ENCODE measurements around the gene MTAP.

MTAP gene

GRCh38 chr9:21969011-21969940, 166.8 kb downstream of the MTAP start:
- no peak for DNase-seq (ENCODE audit: low read depth in 2 of 2, low spot score in 1 of 2)

DNA sequence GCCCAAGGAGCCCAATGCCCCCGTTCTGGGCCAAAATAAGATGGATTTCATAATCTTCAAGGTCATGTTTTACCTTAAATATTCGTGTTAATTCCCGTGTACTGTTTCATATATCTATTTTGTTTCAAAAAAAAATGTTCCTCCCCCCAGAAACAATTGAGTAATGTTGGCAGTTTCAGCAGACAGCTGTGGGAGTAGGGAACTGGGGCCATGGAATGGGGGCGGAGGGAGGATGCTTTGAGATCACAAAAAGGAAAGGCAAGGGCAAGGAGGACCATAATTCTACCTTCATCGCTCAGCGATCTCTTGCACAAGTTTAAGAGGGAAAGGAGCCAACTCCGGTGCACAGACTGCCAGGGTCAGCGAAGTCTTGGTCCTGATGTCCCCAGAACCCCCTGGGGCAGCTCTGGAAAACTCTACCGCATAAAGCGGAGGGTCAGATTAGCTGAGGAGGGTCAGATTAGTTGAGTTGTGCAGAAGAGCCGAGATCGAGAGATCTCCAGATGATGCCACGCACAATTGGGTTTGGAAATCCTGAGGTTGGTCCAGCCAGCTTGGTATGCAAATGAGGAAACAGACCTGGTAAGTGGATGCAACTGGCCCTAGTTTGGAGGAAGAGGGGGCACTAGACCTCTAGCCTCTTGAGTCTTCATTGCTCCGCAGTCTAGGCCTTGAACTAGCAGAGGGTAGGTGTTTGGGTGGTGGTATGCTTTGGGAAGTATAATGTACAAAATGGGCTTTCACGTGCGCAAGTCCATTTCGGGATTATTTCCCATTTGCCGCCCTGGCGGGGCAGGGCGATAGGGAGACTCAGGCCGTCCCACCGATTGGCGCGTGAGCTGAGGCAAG, 167.7 kb downstream of the MTAP start:
- no peak for DNase-seq (ENCODE audit: low read depth in 2 of 2, low spot score in 1 of 2)

DNA sequence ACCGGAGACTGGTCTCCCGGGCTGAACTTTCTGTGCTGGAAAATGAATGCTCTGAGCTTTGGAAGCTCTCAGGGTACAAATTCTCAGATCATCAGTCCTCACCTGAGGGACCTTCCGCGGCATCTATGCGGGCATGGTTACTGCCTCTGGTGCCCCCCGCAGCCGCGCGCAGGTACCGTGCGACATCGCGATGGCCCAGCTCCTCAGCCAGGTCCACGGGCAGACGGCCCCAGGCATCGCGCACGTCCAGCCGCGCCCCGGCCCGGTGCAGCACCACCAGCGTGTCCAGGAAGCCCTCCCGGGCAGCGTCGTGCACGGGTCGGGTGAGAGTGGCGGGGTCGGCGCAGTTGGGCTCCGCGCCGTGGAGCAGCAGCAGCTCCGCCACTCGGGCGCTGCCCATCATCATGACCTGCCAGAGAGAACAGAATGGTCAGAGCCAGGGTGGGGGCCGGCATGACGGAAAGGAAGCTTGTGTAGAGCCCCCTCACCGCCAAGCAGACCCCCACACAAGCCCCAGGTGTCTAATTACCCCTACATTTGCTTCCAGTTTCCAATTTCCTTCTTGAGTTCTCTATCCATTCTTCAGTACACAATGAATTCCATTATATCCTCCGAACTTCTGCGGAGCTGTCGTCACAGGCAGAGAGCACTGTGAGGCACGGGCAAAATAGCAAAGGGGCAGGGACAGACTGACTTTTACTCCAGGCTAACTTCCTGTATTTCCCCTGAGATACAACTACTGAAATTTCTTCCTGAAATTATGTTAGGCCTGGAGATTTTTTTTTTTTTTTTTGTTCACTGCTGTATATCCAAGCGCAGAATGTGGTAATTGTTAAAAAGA, 168.6 kb downstream of the MTAP start:
- DNase-seq (ENCODE audit: low read depth in 2 of 2, low spot score in 1 of 2), result no peak

DNA sequence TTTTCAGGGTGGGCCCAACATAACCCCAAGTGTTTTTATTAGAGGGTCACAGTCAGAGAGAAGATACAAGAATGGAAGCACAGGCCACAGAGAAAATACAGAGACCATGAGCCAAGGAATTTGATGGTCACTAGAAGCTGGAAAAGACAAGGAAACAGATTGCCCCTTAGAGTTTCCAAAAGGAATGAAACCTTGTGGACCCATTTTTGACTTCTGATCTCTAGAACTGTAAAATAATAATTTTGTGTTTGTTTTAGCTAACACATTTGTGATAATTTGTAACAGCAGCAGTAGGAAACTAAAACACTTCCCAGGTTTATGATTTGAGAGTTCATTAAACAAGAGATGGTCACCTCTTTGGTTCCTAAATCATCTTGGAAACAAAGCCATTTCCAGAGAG, 169.9 kb downstream of the MTAP start:
- no peak for DNase-seq (ENCODE audit: low read depth in 2 of 2, low spot score in 1 of 2)

DNA sequence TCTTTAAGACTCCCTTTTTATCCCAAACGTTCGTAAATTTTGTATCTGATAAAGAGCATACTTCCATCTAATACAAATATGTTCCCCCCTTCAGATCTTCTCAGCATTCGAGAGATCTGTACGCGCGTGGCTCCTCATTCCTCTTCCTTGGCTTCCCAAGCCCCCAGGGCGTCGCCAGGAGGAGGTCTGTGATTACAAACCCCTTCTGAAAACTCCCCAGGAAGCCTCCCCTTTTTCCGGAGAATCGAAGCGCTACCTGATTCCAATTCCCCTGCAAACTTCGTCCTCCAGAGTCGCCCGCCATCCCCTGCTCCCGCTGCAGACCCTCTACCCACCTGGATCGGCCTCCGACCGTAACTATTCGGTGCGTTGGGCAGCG, 171.9 kb downstream of the MTAP start:
- DNase-seq (ENCODE audit: low read depth in 2 of 2, low spot score in 1 of 2), result no peak

DNA sequence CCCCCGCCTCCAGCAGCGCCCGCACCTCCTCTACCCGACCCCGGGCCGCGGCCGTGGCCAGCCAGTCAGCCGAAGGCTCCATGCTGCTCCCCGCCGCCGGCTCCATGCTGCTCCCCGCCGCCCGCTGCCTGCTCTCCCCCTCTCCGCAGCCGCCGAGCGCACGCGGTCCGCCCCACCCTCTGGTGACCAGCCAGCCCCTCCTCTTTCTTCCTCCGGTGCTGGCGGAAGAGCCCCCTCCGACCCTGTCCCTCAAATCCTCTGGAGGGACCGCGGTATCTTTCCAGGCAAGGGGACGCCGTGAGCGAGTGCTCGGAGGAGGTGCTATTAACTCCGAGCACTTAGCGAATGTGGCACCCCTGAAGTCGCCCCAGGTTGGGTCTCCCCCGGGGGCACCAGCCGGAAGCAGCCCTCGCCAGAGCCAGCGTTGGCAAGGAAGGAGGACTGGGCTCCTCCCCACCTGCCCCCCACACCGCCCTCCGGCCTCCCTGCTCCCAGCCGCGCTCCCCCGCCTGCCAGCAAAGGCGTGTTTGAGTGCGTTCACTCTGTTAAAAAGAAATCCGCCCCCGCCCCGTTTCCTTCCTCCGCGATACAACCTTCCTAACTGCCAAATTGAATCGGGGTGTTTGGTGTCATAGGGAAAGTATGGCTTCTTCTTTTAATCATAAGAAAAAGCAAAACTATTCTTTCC, 172.4 kb downstream of the MTAP start:
- DNase-seq (ENCODE audit: low read depth in 2 of 2, low spot score in 1 of 2), result no peak

- no peak for DNase-seq (ENCODE audit: low read depth in 2 of 2, low spot score in 1 of 2)
Observed at GRCh38 chr9:21976334-21976875, 174.0 kb downstream of the MTAP start.

DNA sequence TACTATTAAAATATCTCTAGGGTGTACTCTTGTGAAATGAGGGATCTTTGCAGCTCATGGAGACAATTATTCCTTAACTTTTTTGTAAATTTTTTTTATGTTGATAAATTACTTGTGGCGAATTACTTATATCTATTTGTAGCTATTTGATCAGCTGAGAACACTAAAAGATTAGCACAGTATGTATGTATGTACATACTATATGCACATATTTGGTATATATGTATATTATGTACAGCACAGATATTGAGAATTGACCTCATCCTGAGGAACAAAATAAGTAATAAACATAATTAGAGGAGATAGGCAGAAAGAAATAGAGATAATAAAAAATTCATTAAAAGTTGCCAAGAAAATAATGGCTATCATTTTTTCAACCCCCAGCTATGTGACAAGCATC, 180.0 kb downstream of the MTAP start:
- no peak for DNase-seq (ENCODE audit: low read depth in 2 of 2, low spot score in 1 of 2)

DNA sequence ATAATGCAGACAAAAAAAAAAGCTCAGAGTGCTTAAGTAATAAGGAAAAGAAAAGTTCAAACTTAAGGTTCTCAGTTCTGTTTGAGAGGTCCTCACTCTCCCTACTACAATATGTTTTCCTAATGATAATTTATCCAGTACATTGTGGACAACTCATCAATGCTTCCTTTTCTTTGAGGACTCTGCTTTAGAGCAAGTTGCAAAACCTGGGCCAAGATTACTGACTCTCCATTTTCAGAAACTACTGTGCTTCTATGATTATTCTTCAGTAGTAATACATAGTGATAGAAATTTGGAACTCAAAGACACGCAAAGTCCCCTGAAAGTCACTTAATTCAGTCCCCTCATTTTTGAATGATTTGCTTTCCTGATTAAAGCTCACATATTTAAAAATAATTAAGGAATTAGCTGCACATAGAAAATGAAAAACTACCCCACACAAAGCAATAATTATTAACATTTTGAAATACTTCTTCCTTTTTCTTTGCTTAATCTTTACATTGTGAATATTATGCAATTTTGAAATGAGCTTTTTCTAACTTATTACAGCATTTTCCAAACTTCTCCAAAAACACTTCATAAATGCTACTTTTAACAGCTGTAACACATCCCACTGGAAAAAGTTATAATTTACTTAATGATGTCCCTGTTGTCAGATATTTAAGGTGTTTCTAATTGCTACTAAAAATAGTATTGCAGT, 180.6 kb downstream of the MTAP start:
- no peak for DNase-seq (ENCODE audit: low read depth in 2 of 2, low spot score in 1 of 2)

DNA sequence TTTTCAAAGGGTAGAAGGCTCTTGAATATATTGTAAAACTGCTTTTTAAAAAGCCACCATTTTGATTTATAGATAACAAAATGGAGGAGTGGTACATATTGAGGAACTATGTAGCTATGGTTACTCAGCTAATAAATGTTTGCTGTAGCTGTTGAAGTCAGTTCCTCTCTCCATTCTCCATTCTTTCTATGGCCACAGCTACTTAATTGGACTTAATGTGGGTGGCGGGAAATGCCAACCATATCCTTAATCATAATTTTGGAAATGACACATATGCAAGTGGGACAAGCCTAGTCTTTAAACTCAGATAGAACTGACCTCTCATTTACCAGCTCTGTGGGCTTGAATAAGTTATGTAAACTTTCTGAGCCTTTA, 181.1 kb downstream of the MTAP start:
- DNase-seq (ENCODE audit: low read depth in 2 of 2, low spot score in 1 of 2), result no peak

GRCh38 chr9:21984101-21984500, 181.7 kb downstream of the MTAP start:
- DNase-seq (ENCODE audit: low read depth in 2 of 2, low spot score in 1 of 2), result no peak

DNA sequence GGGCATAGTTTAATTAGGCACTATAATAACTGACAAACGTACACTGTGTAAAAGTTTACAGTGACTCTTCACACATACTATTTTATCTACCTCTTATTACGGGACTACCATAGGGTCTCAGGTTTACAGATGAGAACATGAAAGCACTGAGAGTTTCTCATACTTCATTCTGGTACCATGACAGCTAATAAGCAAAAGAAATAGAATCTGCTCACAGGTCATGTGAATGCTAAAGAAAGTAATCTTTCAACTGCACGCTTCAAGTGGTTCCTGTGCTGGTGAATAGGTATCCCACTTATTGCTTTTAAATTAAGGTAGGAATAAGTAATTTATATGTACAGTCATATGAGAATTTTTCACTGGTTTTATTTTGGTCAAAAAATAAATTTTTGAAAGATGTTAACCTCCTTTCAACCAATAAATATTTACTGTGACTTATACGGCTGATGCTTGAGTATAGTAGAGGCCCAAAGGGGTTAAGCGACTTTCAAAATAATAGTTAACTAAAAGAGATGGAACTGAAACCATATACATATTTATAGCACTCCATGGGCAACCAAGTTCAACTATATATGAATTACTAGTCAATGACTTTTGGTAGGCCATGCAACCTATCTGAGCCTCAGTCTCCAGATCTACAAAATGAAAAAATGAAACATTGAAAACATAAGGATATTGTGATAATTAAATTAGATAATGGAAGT, 183.7 kb downstream of the MTAP start:
- no peak for DNase-seq (ENCODE audit: low read depth in 2 of 2, low spot score in 1 of 2)

All from stimulated activated CD8-positive, alpha-beta memory T cell treated with anti-CD3 and anti-CD28 coated beads, Interleukin-4, amount 100 ng/mL, for 4 hours (primary cell).